Left lung (tissue), 10 donors: ENCODE measurements around the gene CACNB4. TPM values are rescaled to one million over a fixed set of nuclear protein-coding genes. Genes with fewer than 3 reads are reported as not detected.
"Not testable (repeated sequence)": the region's sequence is repeated elsewhere in the genome, so short reads cannot be mapped to it uniquely, and the experiment has no call there.

ENCODE experiments used
- ATAC-seq: fragments of 200-7000 bp; cut with Tn5 transposase; one replicate; pipeline ENCODE4 v1.9.1; 2020; ENCODE audit warnings: moderate library complexity
- DNase-seq, 4 donors: peaks; one replicate each; pipeline ENCODE4 v3.0.0-alpha.2; 2013 to 2020
- H3K27ac ChIP-seq, 2 donors: fragments of 200-600 bp; sonication (generic) in 1 of 2; one replicate each; pipeline versions ENCODE4 v1.5.0 to v1.8.0; 2020 to 2021
- H3K27me3 ChIP-seq, 2 donors: fragments of 200-600 bp; sonication (generic) in 1 of 2; one replicate each; pipeline versions ENCODE4 v1.5.0 to v1.8.0; 2020 to 2021
- H3K36me3 ChIP-seq, 2 donors: fragments of 200-600 bp; sonication (generic) in 1 of 2; one replicate each; pipeline versions ENCODE4 v1.5.0 to v1.8.0; 2020 to 2021
- H3K4me1 ChIP-seq, 2 donors: fragments of 200-600 bp; one replicate each; pipeline ENCODE4 v1.8.0; 2021
- H3K4me3 ChIP-seq, 2 donors: fragments of 200-600 bp; sonication (generic) in 1 of 2; one replicate each; pipeline versions ENCODE4 v1.5.0 to v1.8.0; 2020 to 2021; ENCODE audit warnings: mild to moderate bottlenecking in 1 of 2
- H3K9me3 ChIP-seq, 2 donors: fragments of 200-600 bp; sonication (generic) in 1 of 2; one replicate each; pipeline versions ENCODE4 v1.5.0 to v1.8.0; 2020 to 2021
- intact Hi-C, 2 donors: fragments of 100-400 bp; cut with DNase I; formaldehyde crosslinking; loops; one replicate each; pipeline versions ENCODE4 v1.11.2 to v1.14.2; 2022
- polyA plus RNA-seq, 6 donors: library from polyadenylated mRNA; unstranded; fragments of 120-200 nt; gene quantifications; one replicate each; pipeline ENCODE4 v1.2.1, GENCODE V29; 2013; ENCODE audit not compliant: insufficient read length in 6 of 6
- total RNA-seq, 2 donors: library from RNA; stranded (reverse); fragmentation: NEBNext Ultra II Directional; extraction: Animal tissue kit (Norgen Biotek cat#: 25700); gene quantifications; one replicate each; pipeline ENCODE4 v1.2.1, GENCODE V29; 2021
- TF ChIP-seq, protein P1 (sequence below), 2 donors: fragments of 200-600 bp; sonication (generic) in 1 of 2; IDR thresholded peaks; one replicate each; pipeline versions ENCODE4 v1.5.0 to v1.8.0; 2021; ENCODE audit warnings: antibody characterized with exemption in 2 of 2
- donor health status: DM: no; HTN: yes; CAD: no.
- donor health status: DM: no; HTN: no; CAD: no.

CACNB4 gene
- total and polyA plus RNA-seq, 8 donors, result 5.9 to 11.2 (median 8.6) TPM

DNA sequence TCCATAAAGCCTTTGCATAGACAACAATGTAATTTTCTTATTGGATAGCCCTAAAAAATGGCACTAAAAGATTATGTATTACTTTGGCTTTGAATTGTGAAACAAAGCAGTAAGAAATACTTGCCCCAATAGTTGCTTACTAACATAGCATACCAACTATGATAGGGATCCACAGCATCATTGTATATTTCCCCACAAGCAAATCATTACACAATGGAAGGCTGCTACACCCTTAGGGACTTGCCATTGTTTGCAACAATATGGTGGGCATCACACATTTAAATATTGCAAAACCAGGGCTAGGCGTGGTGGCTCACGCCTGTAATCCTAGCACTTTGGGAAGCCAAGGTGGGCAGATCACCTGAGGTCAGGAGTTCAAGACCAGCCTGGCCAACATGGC is 74.4 kb downstream of the CACNB4 start:
- Histone ChIP-seq H3K36me3 (no peaks in the 10 kb centered on the region), H3K4me3 (no peak overlapping the region), H3K4me1 (peaks cover 0 to 6% of the 10 kb centered on the region in 2 donors), H3K27me3 (no peaks in the 10 kb centered on the region), H3K9me3 (no peaks in the 10 kb centered on the region), H3K27ac (no peak overlapping the region)
- no peak for ATAC-seq
- intact Hi-C loops, result no loop called here
- TF ChIP-seq, protein P1, sequence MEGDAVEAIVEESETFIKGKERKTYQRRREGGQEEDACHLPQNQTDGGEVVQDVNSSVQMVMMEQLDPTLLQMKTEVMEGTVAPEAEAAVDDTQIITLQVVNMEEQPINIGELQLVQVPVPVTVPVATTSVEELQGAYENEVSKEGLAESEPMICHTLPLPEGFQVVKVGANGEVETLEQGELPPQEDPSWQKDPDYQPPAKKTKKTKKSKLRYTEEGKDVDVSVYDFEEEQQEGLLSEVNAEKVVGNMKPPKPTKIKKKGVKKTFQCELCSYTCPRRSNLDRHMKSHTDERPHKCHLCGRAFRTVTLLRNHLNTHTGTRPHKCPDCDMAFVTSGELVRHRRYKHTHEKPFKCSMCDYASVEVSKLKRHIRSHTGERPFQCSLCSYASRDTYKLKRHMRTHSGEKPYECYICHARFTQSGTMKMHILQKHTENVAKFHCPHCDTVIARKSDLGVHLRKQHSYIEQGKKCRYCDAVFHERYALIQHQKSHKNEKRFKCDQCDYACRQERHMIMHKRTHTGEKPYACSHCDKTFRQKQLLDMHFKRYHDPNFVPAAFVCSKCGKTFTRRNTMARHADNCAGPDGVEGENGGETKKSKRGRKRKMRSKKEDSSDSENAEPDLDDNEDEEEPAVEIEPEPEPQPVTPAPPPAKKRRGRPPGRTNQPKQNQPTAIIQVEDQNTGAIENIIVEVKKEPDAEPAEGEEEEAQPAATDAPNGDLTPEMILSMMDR (IDR thresholded peaks at IDR 0.05), result no peak
- DNase-seq, result no peak

DNA sequence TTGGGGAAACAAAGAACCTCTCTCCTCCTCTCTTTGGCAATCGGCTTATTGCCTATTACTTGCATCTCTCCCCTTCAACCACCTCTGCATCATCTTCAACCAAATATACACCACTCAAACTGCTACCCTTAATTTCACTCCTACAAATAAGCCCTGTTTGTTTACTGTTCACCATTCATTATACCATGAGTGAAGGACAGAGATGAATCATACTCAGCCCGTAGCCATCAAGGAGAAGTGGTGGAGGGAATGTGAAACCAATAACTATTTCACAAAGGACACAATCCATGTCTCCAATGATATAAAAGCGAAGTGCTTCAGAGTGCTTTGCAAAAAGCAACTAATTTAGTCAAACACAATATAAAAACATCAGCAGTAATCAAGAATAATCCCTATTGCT is 76.8 kb downstream of the CACNB4 start:
- Histone ChIP-seq H3K36me3 (no peaks in the 10 kb centered on the region), H3K9me3 (no peaks in the 10 kb centered on the region), H3K4me3 (no peak overlapping the region), H3K27me3 (no peaks in the 10 kb centered on the region), H3K27ac (no peak overlapping the region), H3K4me1 (peaks cover 0 to 6% of the 10 kb centered on the region in 2 donors)
- intact Hi-C loops, result no loop called here
- TF ChIP-seq, protein P1 (IDR thresholded peaks at IDR 0.05), result no peak
- DNase-seq (no peak), ATAC-seq (no peak)

DNA sequence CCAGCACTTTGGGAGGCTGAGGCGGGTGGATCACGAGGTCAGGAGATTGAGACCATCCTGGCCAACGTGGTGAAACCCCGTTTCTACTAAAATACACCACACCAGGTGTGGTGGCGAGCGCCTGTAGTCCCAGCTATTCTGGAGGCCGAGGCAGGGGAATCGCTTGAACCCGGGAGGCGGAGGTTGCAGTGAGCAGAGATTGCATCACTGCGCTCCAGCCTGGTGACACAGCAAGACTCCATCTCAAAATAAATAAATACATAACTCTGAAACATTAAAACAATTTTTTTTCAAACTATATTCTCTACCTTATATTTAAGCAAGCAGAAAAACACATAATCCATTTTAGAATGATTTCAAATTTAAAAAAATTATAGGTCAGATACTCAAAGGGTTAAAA is 77.8 kb downstream of the CACNB4 start:
- H3K27me3 ChIP-seq, H3K4me3 ChIP-seq, ATAC-seq, H3K36me3 ChIP-seq, H3K9me3 ChIP-seq, H3K27ac ChIP-seq, DNase-seq, intact Hi-C loops, H3K4me1 ChIP-seq: not testable (repeated sequence)

DNA sequence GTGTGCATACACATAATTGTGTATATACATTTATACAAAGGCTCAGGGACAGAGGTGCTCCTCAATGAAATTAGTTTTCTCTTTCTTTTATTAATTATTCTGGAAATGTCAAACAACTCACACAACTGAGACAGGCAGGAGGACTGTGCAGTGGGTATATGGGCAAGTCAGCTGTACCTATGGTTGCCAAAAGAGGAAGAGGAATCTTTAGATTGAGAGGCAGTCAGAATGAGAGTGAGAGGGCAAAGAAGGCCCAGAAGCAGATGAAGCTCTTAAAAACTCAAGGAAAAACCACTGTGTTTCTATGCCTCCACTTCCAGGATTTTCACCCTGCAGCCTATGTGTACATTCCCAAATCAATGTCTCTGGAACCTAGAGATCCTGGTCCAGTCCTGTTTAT is 79.1 kb downstream of the CACNB4 start:
- ATAC-seq (no peak), DNase-seq (no peak)
- no peak overlapping the region for H3K27ac ChIP-seq
- H3K27me3 ChIP-seq, result no peaks in the 10 kb centered on the region
- intact Hi-C loops, result no loop called here
- no peak overlapping the region for H3K4me3 ChIP-seq
- no peaks in the 10 kb centered on the region for H3K9me3 ChIP-seq
- H3K4me1 ChIP-seq, result no peaks in the 10 kb centered on the region
- TF ChIP-seq, protein P1 (IDR thresholded peaks at IDR 0.05), result no peak
- no peaks in the 10 kb centered on the region for H3K36me3 ChIP-seq

DNA sequence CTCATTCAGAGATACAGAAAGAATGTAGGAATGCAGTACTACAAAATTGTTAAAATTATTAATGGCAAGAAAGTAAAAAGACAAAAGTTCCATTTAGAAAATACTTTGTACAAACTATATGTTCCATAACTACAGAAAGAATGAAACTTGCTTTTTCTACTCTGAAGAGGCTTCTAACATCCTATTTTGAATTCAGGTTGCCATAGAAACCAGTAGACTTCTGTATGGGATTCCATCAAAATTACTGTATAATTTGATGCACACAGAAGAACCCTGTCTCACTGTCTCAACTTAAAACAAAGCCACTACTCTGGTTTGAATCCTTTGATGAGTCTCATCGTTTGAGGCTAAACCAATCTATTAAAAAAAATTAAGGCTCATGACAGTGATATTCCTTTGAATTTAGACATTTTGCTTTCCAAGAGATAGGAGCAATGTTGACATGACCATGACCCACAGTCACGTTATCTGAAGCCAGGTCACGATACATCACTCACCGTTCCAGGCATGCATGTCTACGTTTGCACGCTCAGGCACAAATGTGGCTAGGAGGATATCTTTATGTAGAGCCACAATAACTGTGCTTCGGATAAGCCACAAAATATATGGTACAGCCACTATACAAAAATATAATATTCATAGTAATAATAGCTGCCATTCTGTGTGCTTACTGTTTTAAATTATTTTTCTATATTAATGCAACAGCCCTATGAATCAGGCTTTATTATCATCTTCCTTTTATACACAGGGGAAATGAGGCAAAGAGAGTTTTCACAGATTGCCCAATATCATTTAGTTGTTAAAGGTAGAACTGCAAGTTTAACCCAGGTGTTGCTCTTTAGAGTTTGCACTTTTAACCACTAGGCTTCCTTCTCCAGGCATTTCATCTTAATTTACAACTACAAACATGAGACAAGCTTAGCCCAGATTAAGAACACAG is 82.4 kb downstream of the CACNB4 start:
- no peak overlapping the region for H3K4me3 ChIP-seq
- DNase-seq (no peak), ATAC-seq (no peak)
- no peaks in the 10 kb centered on the region for H3K27me3 ChIP-seq
- H3K9me3 ChIP-seq, result no peaks in the 10 kb centered on the region
- TF ChIP-seq, protein P1 (IDR thresholded peaks at IDR 0.05), result no peak
- H3K4me1 ChIP-seq, result no peaks in the 10 kb centered on the region
- no peak overlapping the region for H3K27ac ChIP-seq
- no peaks in the 10 kb centered on the region for H3K36me3 ChIP-seq
- intact Hi-C loops, result no loop called here
